ENCODE measurements around the gene TAF4.

The TAF4 gene

DNA sequence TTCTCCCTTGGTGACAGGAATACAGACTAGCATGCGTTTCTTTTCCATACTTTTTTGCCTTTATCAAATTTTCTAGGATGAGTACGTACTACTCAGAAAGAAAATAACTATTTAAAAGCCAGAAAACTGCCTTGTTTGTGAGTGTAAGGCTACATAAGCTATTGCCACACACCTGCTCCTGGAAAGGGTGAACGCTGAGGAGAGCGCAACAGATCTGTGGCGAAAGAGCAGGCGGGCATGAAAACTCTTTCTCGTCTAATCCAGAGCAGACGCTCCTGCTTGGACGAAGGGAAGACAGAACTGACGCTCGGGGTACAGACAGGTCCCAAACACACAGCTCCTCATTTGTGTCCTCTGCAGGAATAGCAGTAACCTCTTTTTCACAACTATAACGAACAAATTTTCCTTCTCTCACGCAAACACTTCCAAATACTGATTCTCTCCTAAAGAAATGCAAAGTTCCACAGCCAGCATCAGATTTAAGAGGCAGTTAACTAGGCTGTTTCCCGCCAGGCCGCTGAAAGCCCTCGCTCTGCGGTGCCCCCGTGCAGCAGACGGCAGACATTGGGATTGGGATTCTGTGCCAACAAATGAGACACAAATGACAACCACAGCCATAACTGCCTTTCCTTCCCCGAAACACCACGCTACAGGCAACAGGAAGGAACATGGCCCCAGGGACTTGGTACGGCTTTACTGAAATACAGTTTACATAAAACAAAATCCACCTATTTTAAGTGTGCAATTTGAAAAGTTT is 20.0 kb downstream of the TAF4 start:
- Histone ChIP-seq H3K9me3 (ENCODE audit: control insufficient read depth, insufficient read depth, low read depth, low read length) (no peaks in the 10 kb centered on the region), H3K4me3 (ENCODE audit: low read depth, low read length) (no peak overlapping the region), H3K36me3 (ENCODE audit: control insufficient read depth in 2 of 2, insufficient read depth in 1 of 2, low read length in 2 of 2) (no peaks in the 10 kb centered on the region), H3K4me1 (ENCODE audit: control insufficient read depth, insufficient read depth, low read length) (peaks cover 13% of the 10 kb centered on the region), H3K27ac (ENCODE audit: extremely low read depth, low read depth, low read length) (no peak overlapping the region)
- ChIA-PET CTCF (no interaction called here), POLR2A (no interaction called here)
- no peak for TF ChIP-seq EGR2 (tag by site-specific recombination; IDR thresholded peaks at IDR 0.05; ENCODE audit: low read depth)
- no peak for TF ChIP-seq ZNF114 (tag by site-specific recombination; IDR thresholded peaks at IDR 0.05)
- no peak for TF ChIP-seq ZBTB17 (tag by site-specific recombination; IDR thresholded peaks at IDR 0.05)
- no peak for TF ChIP-seq ZNF248 (tag by site-specific recombination; IDR thresholded peaks at IDR 0.05)
- TF ChIP-seq, protein P1, sequence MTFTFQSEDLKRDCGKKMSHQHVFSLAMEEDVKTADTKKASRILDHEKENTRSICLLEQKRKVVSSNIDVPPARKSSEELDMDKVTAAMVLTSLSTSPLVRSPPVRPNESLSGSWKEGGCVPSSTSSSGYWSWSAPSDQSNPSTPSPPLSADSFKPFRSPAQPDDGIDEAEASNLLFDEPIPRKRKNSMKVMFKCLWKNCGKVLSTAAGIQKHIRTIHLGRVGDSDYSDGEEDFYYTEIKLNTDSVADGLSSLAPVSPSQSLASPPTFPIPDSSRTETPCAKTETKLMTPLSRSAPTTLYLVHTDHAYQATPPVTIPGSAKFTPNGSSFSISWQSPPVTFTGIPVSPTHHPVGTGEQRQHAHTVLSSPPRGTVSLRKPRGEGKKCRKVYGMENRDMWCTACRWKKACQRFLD (tag by site-specific recombination; IDR thresholded peaks at IDR 0.05), result no peak
- no peak for TF ChIP-seq ZNF423 (tag by site-specific recombination; IDR thresholded peaks at IDR 0.05)
- TF ChIP-seq ZBTB8A (tag by site-specific recombination; IDR thresholded peaks at IDR 0.05), result no peak
- no peak for TF ChIP-seq ZNF529 (tag by site-specific recombination; IDR thresholded peaks at IDR 0.05; ENCODE audit: insufficient replicate concordance)
- TF ChIP-seq ZBTB26 (tag by site-specific recombination; optimal IDR thresholded peaks at IDR 0.05), result no peak
- TF ChIP-seq YY1 (tag by site-specific recombination; IDR thresholded peaks at IDR 0.05), result no peak
- no peak for TF ChIP-seq ZNF548 (tag by site-specific recombination; IDR thresholded peaks at IDR 0.05)
- no peak for TF ChIP-seq ZNF768 (tag by site-specific recombination; IDR thresholded peaks at IDR 0.05)
- TF ChIP-seq ZNF571 (tag by site-specific recombination; IDR thresholded peaks at IDR 0.05), result no peak
- no peak for TF ChIP-seq ZIC2 (tag by site-specific recombination; IDR thresholded peaks at IDR 0.05)

GRCh38 chr20:62045118-62045517 is 20.6 kb downstream of the TAF4 start:
- ChIA-PET POLR2A (no interaction called here), CTCF (no interaction called here)
- Histone ChIP-seq H3K4me3 (ENCODE audit: low read depth, low read length) (no peak overlapping the region), H3K27ac (ENCODE audit: extremely low read depth, low read depth, low read length) (no peak overlapping the region), H3K4me1 (ENCODE audit: control insufficient read depth, insufficient read depth, low read length) (peaks cover 11% of the 10 kb centered on the region), H3K9me3 (ENCODE audit: control insufficient read depth, insufficient read depth, low read depth, low read length) (no peaks in the 10 kb centered on the region), H3K36me3 (ENCODE audit: control insufficient read depth in 2 of 2, insufficient read depth in 1 of 2, low read length in 2 of 2) (no peaks in the 10 kb centered on the region)
- TF ChIP-seq BCL11A (tag by site-specific recombination; IDR thresholded peaks at IDR 0.05; ENCODE audit: low read depth) (no peak), ZNF26 (tag by site-specific recombination; IDR thresholded peaks at IDR 0.05) (no peak), ZBTB26 (tag by site-specific recombination; optimal IDR thresholded peaks at IDR 0.05) (no peak), GFI1B (tag by site-specific recombination; IDR thresholded peaks at IDR 0.05) (no peak), ZNF514 (tag by site-specific recombination; IDR thresholded peaks at IDR 0.05) (no peak), ZNF530 (tag by site-specific recombination; IDR thresholded peaks at IDR 0.05; ENCODE audit: low read depth) (no peak), ZNF521 (tag by site-specific recombination; IDR thresholded peaks at IDR 0.05) (no peak), ZNF132 (tag by site-specific recombination; IDR thresholded peaks at IDR 0.05; ENCODE audit: borderline replicate concordance) (no peak), ZNF155 (tag by site-specific recombination; IDR thresholded peaks at IDR 0.05) (no peak), YY2 (tag by site-specific recombination; IDR thresholded peaks at IDR 0.05) (no peak), GLIS1 (tag by site-specific recombination; IDR thresholded peaks at IDR 0.05) (no peak), ZNF561 (tag by site-specific recombination; IDR thresholded peaks at IDR 0.05; ENCODE audit: borderline replicate concordance) (no peak), SP7 (tag by site-specific recombination; IDR thresholded peaks at IDR 0.05) (no peak), ZNF114 (tag by site-specific recombination; IDR thresholded peaks at IDR 0.05) (no peak)

Data from HEK293 (cell line).